Effector CD8-positive, alpha-beta T cell (primary cell): ENCODE data around the gene ID2.

Experiments
- DNase-seq: peaks from one replicate; lab custom pipeline; 2025; lab: John Stamatoyannopoulos, UW
- total RNA-seq, 4 experiments: gene quantifications; one replicate each; lab custom pipeline; 2026; lab: John Stamatoyannopoulos, UW

Gene ID2, protein sequence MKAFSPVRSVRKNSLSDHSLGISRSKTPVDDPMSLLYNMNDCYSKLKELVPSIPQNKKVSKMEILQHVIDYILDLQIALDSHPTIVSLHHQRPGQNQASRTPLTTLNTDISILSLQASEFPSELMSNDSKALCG
- total RNA-seq, result 99.6 to 237 (median 106) reads per million in 4 experiments

GRCh38 chr2:8681786-8682692 lies at the start of gene ID2:
ID2 (plus strand) TSS chr2:8682056; CDS start chr2:8682166, 110 bp downstream.
- peak; percentile 97 for DNase-seq

DNA sequence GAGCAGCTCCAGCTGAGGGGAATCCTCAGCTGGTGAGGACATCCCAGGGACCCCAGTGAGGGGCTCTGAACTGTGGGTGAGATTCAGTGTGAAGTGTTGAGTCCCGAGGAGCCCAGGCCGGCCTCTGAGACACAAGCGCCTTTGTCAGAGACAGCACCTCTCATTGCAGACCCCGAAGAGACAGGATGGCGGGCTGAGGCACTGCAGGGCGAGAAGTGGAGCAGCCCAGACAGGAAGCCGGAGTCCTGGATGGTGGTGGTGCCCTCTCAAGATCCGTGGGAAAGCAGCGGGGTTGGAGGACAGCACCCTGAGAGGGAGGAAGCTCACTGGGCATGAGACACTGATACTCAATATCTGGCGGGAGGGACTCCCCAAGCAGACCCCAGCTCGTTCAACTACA lies 49.1 kb upstream of the ID2 start:
- DNase-seq, result no peak

DNA sequence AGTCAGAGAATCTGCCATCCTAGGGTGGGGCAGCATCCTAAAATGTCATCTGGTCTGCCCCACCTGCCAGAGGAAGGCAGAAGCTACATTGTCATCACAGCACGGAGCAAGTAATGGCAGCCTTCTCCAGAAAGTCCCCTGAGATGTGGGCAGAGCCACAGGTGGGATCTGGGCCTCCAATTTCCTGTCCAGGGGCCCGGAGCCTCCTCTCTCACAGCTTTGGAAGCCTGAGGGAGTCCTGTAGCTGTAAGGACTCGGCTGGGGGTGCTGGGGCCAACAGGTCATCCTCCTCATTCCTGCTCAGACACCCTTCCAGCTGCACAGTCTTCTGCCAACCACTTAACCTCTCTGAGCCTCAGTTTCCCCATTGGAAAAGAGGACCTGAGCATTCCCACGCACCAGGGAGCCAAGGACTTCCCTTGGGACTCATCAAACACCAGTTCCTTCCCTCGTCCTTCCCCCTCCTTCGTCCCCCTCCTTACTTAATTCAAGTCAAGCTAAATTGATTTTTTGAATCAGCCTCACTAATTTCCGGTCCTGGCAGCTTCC lies 48.6 kb upstream of the ID2 start:
- DNase-seq, result no peak

DNA sequence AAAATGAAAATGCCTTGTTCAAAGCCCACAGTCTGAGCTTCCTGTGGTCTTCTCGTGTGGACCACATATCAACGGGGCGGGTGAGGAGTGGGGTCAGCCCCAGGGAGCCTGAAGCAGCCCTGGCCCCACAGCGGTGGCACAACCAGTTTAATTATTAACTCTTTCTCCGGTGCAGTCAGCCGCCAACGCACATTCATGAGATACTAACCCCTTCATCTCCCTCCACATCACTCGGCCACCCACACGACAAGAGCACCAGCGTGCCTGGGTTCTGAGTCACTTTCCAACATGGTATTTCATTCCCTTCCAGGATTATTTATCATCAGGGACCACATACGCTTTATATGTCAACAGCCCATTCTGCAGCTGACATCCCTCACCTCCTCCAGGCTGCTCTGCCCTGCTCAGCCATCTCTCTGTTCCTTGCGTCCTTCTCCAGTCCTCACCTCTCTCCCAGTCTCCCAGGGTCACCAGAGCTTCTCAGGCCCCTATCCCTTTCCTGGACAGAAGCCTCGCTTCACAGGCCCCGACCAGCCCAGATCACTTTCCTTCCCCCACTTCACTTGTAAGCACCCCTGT lies 48.0 kb upstream of the ID2 start:
- no peak for DNase-seq

DNA sequence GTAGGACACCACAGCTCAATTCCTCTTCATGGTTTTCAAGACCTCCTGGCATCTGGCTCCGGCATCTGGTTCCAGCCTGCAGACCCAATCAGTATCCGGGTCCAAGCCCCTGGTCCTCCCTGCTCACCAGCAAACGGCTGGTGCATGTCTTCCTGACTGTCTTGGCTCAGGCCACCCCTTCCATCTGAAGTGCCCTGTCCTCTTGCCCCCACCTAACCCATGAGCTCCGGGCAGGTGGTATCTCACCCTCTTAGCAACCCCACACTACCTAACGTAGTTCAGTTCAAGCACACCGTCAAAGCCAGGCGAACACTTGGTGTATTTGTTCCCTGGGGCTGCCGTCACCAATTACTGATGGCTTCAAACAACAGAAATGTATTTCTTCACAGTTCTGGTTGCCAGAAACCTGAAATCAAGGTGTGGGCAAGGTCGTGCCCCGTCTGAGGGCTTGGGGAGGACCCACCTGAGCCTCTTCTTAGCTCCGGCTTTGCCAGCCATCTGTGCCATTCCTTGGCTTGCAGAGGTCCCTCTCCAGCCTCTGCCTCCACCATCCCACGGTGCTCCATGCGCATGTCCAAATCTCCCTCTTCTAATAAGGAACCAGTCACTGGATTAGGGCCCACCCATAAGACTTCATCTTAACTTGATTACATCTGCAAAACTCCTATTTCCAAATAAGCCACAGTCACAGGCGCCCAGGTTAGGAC lies 47.2 kb upstream of the ID2 start:
- DNase-seq, result no peak

DNA sequence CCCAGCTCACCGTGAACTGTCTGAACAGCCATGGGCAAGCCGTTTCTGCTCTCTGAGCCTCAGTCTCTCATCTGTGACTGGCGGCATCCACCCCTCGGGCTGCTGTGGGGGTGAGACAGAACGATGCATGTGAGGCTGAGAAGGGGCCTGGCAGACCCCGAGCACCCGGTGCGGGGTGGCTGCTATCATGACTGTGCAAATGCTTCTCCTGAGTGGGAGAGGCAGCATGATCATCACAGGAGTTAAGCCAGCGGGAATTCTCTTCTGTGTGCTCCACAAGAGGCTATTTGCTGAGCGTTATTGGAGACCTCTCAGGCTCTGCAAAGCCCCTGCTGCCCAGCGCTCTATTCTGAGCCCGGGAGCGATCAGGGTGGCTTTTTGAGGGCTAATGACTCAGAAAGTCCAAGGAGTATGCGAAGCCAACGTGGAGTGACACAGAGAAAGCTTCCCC lies 45.8 kb upstream of the ID2 start:
- no peak for DNase-seq

- DNase-seq, result no peak
Measured at GRCh38 chr2:8636721-8637636, 44.9 kb upstream of the ID2 start.

DNA sequence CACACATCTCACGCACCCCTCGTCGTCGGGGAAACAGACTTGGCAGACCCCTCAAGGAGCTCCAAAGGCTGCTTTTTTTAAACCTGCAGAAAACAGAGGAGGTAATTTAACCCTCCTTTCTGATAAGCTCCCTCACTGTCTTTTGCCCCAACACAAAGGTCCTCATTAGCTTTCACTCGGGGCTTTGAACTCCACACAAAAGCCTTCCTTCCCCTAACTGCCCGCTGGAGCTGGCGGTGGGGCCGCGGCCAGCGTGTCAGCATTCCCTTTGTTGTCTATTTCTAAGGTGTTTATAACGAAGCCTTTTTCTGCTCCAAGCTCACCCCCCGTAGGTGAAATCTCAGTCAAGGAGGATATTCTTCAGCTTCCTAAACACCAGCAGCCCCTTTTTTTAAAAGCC lies 43.5 kb upstream of the ID2 start:
- DNase-seq, result no peak

GRCh38 chr2:8639122-8639635 lies 42.7 kb upstream of the ID2 start:
- DNase-seq, result no peak

DNA sequence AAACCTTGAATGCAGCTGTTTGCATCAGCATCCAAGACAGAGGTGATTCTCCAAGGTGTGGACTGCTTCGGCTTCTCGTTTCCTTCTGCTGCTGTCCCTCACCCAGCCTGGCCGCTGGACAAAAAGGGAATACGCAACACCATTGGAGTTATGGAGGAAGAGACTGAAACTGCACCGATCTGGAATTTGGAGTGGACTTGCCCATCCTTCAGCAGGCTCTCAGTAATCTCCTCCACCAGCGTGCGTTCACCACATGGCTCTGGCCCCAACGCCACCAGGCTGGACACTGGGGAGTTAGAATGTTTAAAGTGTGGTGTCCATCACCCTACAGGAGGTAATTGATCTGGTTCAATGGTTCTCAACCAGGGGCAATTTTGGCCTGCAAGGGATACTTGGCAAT lies 41.4 kb upstream of the ID2 start:
- no peak for DNase-seq

DNA sequence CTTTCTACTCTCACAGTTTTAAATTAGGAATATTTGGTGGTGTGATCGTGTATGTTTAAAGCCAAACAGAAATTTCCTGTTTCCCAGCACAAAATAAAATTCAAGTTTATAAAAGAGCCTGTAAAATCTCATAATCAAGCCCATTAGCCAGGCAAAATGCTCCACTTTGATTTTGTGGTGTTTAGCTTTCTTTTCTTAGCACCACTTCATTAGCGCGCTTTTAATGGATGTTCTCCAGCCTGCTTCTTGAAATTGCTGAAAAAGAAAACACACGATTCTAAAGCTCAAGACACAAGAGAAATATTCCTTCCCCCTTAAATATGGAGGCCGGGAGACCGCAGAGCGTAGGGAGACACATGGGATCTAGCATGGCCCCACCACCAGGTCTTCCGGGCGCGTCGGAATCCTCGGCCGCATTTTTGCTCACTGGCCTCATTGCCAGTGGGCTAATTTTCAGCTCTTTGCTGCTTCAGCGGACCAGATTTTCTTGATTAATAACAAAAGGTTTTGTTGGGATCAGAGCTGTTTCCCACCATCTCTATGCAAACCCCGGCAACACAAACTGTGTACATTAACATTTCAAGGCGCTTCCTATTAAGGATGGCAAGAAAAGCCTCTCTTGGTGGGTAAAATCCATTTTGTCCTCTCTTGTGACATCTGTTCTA lies 40.4 kb upstream of the ID2 start:
- no peak for DNase-seq

GRCh38 chr2:8642366-8643068 lies 39.3 kb upstream of the ID2 start:
- no peak for DNase-seq

- no peak for DNase-seq
Measured at GRCh38 chr2:8643250-8643995, 38.4 kb upstream of the ID2 start.

GRCh38 chr2:8643996-8644356 lies 37.9 kb upstream of the ID2 start:
- no peak for DNase-seq

DNA sequence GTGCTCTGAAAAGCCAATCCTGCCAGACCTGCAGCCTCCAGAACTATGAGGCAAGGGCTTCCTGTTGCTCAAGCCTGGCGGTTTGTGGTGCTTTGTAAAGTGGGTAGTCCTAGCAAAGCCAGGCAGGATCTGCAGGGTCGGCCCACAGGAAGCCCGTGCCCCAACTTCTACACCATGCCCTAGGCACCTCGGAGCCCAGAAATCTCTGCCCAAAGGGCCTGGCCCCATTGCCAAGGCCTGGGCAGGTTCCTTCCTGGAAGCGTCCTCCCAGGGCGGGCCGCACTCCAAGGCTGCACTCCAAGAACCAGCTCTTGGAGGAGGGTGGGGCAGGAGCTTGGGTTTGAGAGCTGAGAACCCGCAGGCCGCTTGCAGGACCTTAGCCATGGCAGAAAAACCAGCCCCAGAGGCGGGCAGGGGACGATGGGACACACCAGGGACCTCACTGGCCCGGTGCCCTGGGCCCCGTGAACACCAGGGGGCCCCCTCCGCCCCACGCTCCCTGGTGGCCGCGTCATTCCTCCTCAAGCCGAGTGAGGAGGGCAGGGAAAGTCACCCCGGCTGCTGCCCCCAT lies 37.2 kb upstream of the ID2 start:
- DNase-seq, result no peak

GRCh38 chr2:8645176-8645831 lies 36.6 kb upstream of the ID2 start:
- DNase-seq, result no peak

- no peak for DNase-seq
Measured at GRCh38 chr2:8646731-8647461, 35.0 kb upstream of the ID2 start.
